Medulla oblongata (tissue), 1 donor: Measurements from ENCODE around the gene TBRG4.

Experiments used
- DNase-seq: peaks from one replicate; pipeline ENCODE4 v3.0.0-alpha.2; 2015; ENCODE audit errors: extremely low spot score

The TBRG4 gene

DNA sequence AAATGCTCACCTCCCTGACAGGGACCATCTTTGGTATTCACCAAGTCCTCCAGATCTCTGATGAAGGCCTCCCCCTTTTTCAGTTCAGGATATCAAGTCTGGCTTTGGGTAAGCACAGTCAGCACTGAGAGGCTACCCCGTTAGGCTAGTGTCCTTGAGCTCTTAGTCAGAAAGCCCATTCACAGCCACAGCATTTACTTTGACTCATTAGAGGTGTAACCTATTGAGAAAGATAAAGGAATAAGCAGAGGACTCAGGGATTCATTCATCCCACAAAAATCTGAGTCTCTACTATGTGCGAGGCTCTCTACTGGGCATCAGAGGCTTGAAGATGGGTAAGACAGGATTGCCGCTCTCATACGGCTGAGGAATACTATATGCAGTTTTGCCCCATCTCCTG is 32.1 kb upstream of the TBRG4 start:
- DNase-seq, result no peak

GRCh38 chr7:45140827-45141226 is 29.3 kb upstream of the TBRG4 start:
- no peak for DNase-seq

DNA sequence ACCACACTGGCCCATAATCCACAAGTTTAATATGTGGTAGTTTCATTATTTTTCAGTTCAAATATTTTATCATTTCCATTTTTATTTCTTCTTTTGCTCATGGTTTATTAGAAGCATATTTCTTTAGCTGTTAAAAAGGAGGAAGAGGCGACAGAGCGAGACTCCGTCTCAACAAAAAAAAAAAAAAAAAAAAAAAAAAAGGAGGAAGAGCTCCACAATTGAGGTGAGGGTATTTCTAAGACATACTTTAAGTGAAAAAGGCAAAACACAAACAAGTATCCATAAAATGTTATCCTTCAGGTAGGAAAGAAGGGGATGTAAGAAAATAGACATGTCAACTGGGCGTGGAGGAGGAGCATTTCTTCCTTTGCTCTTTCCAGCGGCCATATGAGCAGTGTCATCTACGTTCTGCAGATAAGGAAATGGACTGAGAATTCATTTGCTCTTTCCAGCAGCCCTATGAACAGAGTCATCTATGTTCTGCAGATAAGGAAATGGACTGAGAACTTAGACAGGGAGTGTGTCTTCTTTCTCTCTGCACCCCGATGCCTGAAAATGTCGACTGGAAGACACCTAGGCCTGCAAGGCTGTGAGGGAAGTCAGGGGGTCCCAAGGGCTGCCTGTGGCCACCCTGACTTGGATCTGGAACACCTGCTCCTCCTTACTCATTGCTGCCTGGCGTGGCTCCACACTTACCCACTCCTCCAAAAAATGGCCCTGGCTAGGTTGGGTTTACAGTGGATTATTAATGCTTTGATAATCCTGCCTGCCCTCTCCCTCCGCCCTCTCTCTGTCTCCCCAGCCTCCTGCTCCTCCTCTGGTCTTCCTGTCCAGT is 27.2 kb upstream of the TBRG4 start:
- no peak for DNase-seq

DNA sequence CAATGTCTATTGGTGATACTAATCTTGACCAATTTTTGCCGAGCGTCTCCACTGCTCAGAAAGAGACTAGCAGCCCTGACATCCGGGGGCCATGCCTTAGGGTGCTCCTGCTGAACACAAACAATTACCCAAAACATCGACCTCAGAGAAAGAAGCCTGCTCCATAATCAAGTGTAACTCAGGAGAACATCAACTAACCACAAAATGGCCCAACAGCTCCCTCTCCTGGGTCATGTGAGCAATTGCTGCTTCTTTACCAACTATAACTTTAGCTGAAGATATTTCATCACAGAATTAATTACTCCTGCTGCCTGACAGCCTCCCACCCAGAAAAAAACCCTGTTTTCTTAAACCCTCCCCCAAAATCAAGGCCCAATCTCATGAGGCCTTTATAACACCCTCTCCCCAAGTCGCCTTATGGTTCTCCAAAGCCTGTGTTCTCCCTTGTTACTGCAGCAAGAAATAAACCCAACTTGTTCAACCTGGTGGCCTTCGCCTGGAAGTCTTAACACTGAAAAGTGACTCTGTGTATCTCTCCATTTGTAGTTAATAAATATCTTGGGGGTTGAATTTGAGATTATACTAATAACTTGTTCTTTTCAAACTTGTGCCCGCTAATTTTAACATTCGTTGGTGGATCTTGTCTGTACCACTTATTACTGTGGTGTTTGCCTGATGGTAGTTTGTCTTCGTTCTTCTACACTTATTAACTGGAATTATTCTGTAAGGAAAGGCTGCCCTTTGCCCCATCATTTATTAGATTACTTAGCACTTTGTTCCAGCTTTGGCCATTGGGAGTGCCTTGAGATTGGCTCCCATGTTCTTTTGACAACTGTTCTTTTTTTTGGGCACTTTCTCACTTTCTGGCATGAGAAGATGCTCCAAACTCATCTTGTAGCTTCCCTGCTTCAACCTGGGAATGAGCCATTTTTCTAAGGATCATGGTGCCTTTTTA is 24.9 kb upstream of the TBRG4 start:
- peak; percentile 95 for DNase-seq

DNA sequence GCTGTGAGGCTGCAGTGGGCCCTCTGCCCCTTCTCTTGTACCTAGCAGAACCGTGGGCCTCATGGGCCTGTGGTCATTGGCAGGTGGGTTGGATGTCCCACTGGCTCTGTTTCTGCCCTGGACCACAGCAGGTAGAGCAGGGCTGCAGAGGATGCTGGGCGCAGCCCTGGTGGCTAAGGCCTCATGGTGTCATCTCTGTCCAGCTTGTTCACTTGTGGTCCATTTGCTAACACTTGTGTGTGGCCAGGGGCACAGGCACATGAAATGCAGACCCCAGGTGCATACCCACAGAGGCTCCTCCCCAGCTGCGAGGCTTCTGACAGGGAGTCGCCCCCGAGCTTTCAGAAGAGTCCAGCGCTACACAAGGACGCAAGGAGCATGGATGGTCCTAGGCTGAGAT is 22.4 kb upstream of the TBRG4 start:
- no peak for DNase-seq

DNA sequence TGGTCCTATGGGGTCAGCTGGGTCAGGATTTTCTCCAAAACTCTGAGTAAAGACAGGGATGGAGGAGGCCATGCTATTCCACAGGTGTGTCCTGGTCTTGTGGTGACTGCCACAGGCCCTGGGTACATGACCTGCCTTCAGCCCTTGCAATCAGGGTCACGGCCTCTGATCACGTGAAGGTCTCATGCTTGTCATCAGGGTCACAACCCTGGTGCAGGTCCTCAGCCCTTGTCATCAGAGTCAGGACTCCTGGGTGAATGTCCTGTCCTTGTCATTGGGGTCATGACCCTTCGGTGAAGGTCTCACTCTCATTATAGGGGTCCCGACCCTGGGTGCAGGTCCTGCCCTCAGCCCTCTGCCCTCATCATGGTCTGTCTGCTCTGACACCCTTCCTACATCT is 21.9 kb upstream of the TBRG4 start:
- DNase-seq, result no peak

DNA sequence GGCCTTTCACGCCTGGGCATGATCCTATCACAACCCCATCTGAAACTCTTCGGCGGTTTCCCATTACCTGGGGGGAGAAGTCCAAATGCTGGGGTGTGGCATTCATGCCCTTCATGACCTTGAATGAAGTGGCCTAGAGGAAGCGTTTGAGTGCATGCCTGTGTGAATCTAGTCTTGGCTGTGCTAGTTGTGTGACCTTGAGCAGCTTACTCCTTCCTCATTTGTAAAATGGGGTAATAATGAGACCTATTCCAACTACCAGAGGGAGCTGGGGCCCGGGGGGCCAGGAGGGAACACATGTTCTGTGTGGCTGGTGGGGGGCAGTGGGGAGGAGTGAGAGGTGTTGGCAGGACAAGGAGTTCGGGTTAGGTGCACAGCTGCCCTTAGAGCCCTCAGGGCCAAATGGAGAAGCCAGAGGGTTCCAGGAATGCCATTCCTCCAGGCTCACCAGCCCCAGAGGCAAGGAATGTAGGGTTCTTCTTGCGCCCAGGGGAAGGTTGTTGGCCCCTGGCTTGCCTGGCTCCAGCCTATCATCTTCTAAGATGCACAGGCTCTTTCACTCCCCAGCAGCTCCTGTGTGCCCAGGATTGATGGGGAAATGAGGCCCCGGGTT is 21.3 kb upstream of the TBRG4 start:
- DNase-seq, result no peak

GRCh38 chr7:45131891-45132290 is 20.4 kb upstream of the TBRG4 start:
- DNase-seq, result no peak

DNA sequence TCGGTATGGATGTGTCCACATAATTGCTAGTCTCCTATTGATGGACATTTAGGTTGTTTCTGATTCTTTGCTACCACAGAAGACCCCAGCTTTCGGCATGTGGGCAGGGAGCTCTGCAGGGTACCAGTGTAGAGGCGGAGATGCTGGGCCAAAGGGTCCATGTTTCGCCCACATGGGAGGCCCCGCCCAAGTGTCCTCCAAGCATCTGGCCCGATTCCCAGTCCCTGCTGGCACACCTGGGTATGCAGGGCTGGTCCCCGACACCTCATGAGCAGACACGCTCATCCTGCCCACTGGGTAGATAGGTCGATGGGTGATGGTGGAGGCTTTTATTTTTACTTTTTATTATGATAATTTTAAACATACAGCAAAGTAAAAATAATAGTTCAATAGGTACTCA is 19.4 kb upstream of the TBRG4 start:
- DNase-seq, result no peak

DNA sequence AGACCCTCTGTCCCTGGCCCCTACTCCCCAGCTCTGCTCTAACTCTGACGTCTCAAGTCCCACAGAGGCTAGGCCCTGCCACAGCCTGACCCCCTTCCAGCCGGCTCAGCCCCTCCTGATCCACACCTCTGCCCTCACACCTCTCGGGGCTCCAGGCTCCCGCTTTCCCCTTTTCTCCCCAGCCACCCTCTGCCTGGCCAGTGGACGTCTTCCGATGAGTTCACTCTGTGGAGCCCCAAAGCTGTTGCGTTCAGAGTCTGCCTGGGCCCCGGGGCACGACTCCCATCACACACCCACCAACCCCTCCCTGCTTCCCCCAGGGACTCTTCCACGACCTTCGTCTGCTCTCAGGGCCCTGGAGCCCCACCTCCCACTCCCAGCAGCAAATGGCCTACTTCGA is 18.4 kb upstream of the TBRG4 start:
- DNase-seq, result no peak

DNA sequence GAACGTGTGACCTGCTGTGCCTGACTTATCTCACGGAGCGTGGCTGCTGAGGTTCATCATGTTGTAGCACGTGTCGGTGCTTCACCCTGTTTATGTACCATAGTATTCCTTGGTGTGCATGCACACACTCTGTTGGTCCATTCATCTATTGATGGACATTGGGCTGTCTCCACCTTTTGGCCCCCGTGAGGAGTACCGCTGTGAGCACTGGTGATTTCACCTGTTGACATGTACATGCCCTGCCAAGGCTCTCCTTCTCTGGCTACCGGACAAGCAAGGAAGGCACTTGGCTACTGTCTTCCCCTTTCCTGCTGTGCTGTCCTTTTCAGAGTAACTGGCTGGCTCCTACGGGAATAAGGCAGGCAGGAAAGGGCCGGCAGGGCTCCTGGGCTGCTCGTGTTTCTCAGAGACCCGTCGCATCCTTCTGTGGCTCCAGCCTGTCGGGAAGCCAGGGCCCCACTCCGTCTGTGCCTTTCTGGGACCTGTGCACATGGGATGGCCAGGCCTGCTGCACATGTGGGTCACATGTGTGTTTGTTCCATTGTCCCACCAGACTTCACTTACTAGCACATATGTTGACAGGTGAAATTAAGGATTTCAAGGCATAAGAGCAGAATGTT is 17.8 kb upstream of the TBRG4 start:
- DNase-seq, result no peak

GRCh38 chr7:45126920-45127319 is 15.4 kb upstream of the TBRG4 start:
- no peak for DNase-seq

- no peak for DNase-seq
These were observed 14.7 kb upstream of the TBRG4 start for GRCh38 chr7:45126201-45126600.

- DNase-seq, result no peak
These were observed 13.9 kb upstream of the TBRG4 start for GRCh38 chr7:45125193-45125904.

- no peak for DNase-seq
These were observed 12.6 kb upstream of the TBRG4 start for GRCh38 chr7:45123913-45124710.

- no peak for DNase-seq
These were observed 11.7 kb upstream of the TBRG4 start for GRCh38 chr7:45122975-45123860.

DNA sequence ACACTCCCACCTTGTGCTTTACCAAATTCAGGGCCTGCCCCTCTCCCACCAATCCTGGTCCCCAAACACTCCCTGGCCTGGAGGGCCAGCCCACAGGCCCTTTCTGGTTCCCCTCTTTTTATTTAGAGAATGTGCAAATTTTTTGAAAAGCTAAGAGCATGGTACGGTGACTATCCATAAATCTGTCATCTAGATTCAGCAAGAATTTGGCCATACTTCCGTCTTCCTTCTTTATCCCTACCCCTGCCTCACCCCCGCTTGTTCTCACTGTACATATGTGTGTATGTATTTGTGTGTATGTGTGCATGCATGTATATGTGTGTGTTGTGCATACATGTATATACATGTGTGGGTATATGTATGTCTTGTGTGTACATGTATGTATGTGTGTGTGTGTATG is 8.1 kb upstream of the TBRG4 start:
- no peak for DNase-seq

DNA sequence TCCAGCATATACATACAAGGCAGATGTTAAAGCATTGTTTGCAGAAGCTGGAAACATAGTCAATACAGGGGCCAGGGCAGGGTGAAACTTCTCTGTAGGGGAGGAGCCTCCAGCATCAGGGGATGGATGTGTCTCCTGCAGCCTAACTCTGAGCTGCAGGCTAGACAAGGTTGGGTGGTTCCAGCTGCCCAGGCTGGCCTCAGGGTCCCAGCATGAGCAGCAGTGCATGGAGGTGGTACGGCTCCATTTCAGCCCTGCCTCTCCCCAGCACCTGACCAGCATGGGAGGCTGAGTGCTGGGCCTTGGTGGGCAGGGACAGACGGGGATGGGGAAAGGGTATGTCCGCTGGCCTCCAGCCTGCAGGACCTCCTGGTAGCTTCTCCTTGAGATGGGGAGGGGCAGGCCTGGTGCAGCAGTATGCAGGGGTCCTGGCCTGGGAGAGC is 7.4 kb upstream of the TBRG4 start:
- no peak for DNase-seq

GRCh38 chr7:45118292-45118691 is 6.8 kb upstream of the TBRG4 start:
- DNase-seq, result no peak
